DOHH2 (cell line): Measurements from ENCODE around the gene SLC46A2.

Source experiments
- CTCF ChIP-seq: fragments of 200-600 bp; sonication (generic); IDR thresholded peaks from one replicate; pipeline ENCODE4 v1.5.1; 2014; ENCODE audit warnings: antibody characterized with exemption, mild to moderate bottlenecking, low read depth, low read length; ENCODE audit not compliant: poor library complexity, severe bottlenecking
- EZH2phosphoT487 ChIP-seq: fragments of 200-600 bp; sonication (generic); IDR thresholded peaks from 2 replicates; pipeline ENCODE4 v1.6.1; 2017; ENCODE audit warnings: borderline replicate concordance, mild to moderate bottlenecking, antibody characterized with exemption, low read length, moderate library complexity, mixed read lengths

DNA sequence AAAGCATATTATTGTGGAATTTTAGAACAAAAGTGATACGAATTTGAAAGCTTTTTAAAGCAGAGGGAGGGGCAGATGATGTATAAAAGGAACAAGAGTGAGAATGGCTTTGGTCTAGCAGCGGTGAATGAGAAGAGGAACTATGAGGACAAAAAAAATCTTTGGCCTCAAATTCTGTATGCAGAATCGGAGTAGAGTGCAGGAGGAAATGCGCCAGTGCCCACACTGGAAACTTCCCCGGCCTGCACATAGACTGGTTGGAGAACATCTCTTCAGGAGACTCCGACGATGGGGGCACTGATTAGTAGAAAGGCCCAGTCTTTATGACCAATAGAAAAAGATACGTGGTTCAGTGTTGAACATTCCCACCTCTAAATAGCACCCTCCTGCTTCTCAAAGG is 51.3 kb downstream of the SLC46A2 start:
- TF ChIP-seq CTCF (no peak), EZH2phosphoT487 (no peak)
